Left colon (tissue), 2 donors: ENCODE measurements around the gene CHMP6. TPM values are rescaled to one million over a fixed set of nuclear protein-coding genes. Genes with fewer than 3 reads are reported as not detected.
"Not testable (repeated sequence)": the region's sequence is repeated elsewhere in the genome, so short reads cannot be mapped to it uniquely, and the experiment has no call there.

ENCODE experiments used
- ATAC-seq: fragments of 200-7000 bp; cut with Tn5 transposase; one replicate; pipeline ENCODE4 v1.9.1; 2020; ENCODE audit warnings: mild to moderate bottlenecking, moderate library complexity
- DNase-seq, 2 donors: peaks; one replicate each; pipeline ENCODE4 v3.0.0-alpha.2; 2020
- intact Hi-C, 2 donors: fragments of 100-400 bp; cut with DNase I in 1 of 2; cut with micrococcal nuclease in 1 of 2; formaldehyde crosslinking; loops; one replicate each; pipeline versions ENCODE4 v1.11.2 to v1.14.0; 2022; cut with DNase I, micrococcal nuclease
- total RNA-seq, 2 donors: library from RNA; stranded (reverse); fragmentation: NEBNext Ultra II Directional; extraction: Animal tissue kit (Norgen Biotek cat#: 25700); gene quantifications; one replicate each; pipeline ENCODE4 v1.2.1, GENCODE V29; 2021
- donor health status: DM: no; HTN: no; CAD: no.
- donor health status: DM: yes; HTN: yes; CAD: no.

CHMP6 gene
- total RNA-seq, 2 donors from 2014 or later: 37.2 to 39.5 TPM

- ATAC-seq: peak; percentile 75
- DNase-seq: peak; percentile 81 to 84
- intact Hi-C loops: loop anchor here in 1 of 2 donors (10.0 kb wide), 1 partner anchor 74 kb away; no protein-coding TSS in a partner anchor
Observed at GRCh38 chr17:81020767-81021497, 29.3 kb downstream of the CHMP6 start.

- intact Hi-C loops: loop anchor here in 1 of 2 donors (10.0 kb wide), 1 partner anchor 73 kb away; no protein-coding TSS in a partner anchor
- DNase-seq: no peak
- no peak for ATAC-seq
Observed at GRCh38 chr17:81021531-81022343, 30.1 kb downstream of the CHMP6 start.

GRCh38 chr17:81022344-81022676 lies 30.7 kb downstream of the CHMP6 start:
- no peak for ATAC-seq
- no peak for DNase-seq
- intact Hi-C loops: loop anchor here in 1 of 2 donors (10.0 kb wide), 1 partner anchor 72 kb away; no protein-coding TSS in a partner anchor

GRCh38 chr17:81025065-81025740 lies 33.6 kb downstream of the CHMP6 start:
- ATAC-seq: no peak
- intact Hi-C loops: loop anchor here in 1 of 2 donors (10.0 kb wide), 1 partner anchor 70 kb away; no protein-coding TSS in a partner anchor
- peak in 1 of 2 donors; percentile 23 for DNase-seq

GRCh38 chr17:81025741-81026129 lies 34.1 kb downstream of the CHMP6 start:
- DNase-seq (no peak), ATAC-seq (no peak)
- intact Hi-C loops: loop anchor here in 1 of 2 donors (10.0 kb wide), 1 partner anchor 69 kb away; no protein-coding TSS in a partner anchor

- DNase-seq: peak in 1 of 2 donors; percentile 26
- ATAC-seq: no peak
- intact Hi-C loops: loop anchor here in 1 of 2 donors (10.0 kb wide), 1 partner anchor 68 kb away; no protein-coding TSS in a partner anchor
Observed at GRCh38 chr17:81026266-81027036, 34.8 kb downstream of the CHMP6 start.

GRCh38 chr17:81027038-81027437 lies 35.4 kb downstream of the CHMP6 start:
- intact Hi-C loops: loop anchor here in 1 of 2 donors (10.0 kb wide), 1 partner anchor 68 kb away; no protein-coding TSS in a partner anchor
- ATAC-seq (no peak), DNase-seq (peak in 1 of 2 donors; percentile 24)

- ATAC-seq (no peak), DNase-seq (peak in 1 of 2 donors; percentile 29)
- intact Hi-C loops: loop anchor here in 1 of 2 donors (10.0 kb wide), 1 partner anchor 67 kb away; no protein-coding TSS in a partner anchor
Observed at GRCh38 chr17:81027591-81028505, 36.2 kb downstream of the CHMP6 start.

GRCh38 chr17:81028506-81028858 lies 36.8 kb downstream of the CHMP6 start:
- ATAC-seq (no peak), DNase-seq (no peak)
- intact Hi-C loops: loop anchor here in 1 of 2 donors (10.0 kb wide), 1 partner anchor 66 kb away; no protein-coding TSS in a partner anchor

- intact Hi-C loops: loop anchor here in 1 of 2 donors (10.0 kb wide), 1 partner anchor 65 kb away; no protein-coding TSS in a partner anchor
- DNase-seq: peak in 1 of 2 donors; percentile 23
- ATAC-seq: no peak
Observed at GRCh38 chr17:81029859-81030258, 38.2 kb downstream of the CHMP6 start.

- DNase-seq, ATAC-seq, intact Hi-C loops: not testable (repeated sequence)
Observed at GRCh38 chr17:81030312-81030711, 38.7 kb downstream of the CHMP6 start.

- DNase-seq (peak; percentile 65 to 78), ATAC-seq (peak; percentile 66)
- intact Hi-C loops: no loop called here
Observed at GRCh38 chr17:81030741-81031565, 39.3 kb downstream of the CHMP6 start.

GRCh38 chr17:81031566-81032550 lies 40.2 kb downstream of the CHMP6 start:
- ATAC-seq: peak; percentile 2
- peak in 1 of 2 donors; percentile 34 for DNase-seq
- intact Hi-C loops: no loop called here

GRCh38 chr17:81032641-81033480 lies 41.2 kb downstream of the CHMP6 start:
- no peak for ATAC-seq
- intact Hi-C loops: no loop called here
- peak in 1 of 2 donors; percentile 18 for DNase-seq
